NCI-H446 treated with DMSO at 0.1 percent for 48 hours (cell line): ENCODE measurements around the gene WNK2.

Source experiments
- DNase-seq: peaks from one replicate; lab custom pipeline; 2025; lab: John Stamatoyannopoulos, UW

WNK2 gene

DNA sequence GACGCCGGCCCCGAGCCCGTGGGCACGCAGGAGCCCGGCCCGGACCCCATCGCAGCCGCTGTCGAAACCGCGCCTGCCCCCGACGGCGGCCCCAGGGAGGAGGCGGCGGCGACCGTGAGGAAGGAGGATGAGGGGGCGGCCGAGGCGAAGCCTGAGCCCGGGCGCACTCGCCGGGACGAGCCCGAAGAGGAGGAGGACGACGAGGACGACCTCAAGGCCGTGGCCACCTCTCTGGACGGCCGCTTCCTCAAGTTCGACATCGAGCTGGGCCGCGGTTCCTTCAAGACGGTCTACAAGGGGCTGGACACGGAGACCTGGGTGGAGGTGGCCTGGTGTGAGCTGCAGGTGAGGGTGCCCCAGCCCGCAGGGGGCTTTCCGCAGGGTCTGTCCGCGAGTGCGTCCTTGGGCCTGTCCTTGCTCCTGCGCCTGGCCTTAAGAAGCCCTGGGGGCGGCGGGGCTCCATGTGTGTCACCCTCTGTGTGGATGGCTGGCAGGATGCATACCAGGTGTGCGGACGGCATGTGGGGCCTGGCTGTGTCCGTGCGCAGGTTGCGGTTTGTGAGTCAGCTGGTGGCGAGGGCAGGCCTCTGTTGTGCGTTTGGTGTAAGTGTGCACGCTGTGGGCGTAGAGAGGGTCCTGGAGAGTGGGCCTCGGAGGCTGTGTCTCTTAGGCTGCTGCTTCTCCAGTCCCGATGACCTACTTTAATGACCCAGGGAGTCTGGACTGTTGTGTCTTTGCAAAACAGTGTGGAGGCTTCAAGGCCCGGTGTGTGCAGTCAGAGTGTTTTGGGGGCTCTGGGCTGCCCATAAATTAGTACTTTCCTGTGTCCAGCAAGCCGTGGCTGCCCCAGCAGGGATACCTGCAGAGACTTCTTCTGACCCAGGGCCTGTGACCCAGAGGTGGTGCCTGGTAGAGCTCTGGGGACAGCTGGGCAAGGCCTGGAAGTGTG, 1.6 kb downstream of the WNK2 start:
- no peak for DNase-seq

DNA sequence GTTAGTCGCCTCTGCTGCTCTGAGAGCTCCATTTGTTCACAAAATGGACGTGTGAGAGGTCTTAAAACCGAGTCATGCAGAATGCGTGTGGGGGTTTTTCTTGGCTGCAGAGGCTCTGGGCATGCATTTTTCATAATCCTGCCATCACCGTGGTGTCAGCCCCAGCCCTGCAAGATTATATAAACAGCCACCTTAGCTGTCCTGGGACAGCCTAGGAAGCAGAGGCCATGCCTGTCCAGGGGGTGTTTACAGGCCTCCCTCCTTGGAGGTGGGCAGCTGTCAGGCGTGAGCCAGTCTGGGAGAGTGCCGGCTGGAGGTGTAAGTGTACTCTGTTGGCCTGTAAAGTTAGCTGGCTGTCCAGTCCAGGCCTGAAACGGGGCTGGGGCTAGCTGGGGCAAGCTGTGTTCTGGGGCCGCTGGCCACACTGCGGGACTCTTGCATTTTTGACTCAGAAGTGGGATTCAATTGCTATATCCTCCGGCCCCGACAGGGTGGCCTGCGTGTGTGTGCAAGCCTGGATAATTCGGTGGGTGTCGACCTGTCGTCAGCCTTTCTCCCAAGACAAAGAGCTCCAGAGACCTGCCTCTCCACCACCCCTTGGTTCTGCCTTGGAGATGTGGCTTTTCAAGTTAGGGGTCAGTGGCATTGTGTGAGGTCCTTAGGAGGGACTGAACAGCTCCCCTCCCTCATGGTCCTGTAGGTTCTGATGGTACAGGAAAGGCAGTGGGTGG, 2.4 kb downstream of the WNK2 start:
- DNase-seq: no peak

DNA sequence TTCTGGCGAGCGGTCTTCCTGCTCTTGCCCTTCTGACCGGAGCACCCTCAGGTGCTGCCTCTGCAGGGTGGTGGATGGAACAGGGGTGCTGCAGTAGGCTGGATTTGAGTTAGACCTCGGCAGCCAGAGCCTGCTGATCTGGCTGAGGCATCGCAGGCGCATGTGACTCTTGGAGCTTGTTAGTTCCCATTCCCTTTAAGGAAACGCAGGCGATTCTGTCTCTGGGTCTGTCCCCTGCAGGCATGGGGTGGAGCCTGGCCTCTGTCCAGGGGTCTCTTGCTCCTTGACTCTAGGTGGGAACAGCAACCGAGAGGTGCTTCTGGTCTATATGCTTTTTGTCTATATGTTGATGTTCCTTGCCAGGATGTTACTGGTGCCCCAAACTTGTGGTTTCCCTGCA, 3.1 kb downstream of the WNK2 start:
- no peak for DNase-seq

DNA sequence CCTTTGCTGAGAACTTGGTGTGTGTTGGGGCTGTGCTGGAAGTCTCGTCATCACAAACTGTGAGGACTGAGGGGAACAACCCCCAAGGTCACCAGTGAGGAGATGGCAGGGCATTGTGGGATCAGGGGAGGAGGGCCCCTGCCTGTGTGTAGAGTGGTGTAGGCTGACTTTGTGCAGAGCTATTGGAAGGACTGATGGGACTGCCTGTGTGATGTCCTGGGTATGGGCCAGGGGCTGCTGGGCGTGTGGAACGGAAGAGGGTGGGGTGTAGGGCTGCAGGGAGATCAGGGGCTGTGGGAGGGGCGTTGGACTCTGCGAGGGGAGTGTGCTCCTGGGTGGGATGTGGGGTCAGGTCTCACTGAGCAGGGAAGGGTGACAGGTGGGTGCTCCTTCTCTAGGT, 3.6 kb downstream of the WNK2 start:
- no peak for DNase-seq

DNA sequence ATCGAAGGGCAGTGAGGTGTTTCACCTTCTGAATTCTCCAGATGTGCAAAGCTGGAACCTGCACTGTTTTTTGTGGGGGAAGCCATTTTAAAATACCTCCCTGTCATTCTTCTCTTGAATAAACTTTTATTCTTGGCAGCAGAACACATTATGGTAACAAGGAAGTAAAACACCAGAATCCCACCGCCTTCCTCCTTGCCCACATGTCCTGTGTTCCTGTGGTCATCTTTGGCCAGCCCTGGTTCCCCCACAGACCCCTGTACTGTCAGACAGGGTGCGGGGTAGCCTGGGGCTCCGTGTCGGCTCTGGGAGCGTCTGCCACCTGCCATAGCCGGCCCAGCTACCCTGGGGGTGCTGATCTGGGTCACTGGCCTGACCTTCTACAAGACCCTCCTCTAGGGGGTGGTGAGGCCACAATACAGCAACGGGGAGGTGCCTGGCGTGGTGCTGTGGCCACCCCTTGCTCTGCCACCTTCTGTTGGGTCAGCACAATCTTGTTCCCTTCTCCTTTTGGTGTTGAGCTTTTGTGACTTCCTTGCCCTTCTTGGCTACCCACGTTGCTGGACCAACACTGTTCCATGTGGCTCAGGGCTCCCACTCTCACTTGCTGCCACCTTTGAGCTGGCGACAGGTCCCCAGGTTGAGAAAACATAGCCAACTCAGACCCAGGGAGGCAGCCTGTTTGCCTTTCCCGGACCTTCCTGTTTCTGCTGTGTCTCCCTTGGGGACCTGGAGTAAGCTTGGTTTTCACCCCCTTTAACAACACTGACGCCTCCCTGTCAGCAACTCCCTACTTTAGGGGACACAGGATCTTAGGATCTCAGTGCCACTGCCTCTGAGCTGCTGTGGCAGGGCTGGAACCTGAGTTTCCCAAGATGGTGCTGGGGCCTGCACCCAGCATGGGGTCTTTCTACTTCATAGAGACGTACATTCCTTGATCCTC, 4.8 kb downstream of the WNK2 start:
- DNase-seq: no peak

DNA sequence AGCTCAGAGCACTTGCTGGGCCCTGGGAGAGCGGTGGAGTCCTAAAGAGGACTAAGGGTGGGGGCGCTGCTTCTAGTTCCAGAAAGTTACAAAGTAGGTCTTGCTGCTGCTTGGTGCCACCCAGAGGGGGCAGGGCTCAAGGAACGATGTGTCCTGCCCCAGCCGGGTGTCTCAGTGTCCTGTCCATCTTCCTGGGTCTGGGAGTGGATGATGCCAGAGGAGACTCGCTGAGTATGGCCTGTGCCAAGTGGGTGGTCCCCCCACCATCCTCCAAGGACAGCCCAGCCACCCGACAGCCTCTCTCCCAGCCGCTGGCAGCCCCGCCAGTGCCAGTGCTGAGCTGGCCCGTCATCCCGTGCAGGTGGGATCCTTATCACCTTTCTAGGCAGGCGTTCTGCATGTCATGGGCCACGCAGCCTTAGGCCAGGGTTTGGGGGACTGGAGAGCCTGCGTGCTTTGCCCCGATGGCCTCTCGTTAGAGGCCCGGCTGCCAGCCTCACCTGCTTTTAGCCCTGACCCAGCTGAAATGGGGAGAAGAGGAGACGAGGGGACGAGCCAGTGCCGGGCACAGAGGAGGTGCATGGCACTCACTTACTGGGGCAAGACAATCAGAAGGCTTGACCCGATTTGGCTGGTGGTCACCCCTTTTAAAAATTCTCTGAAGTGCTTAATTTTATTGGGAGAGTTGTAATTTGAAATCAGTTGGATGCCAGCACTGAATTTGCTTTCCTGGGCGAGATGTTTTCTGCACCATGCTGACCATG, 5.6 kb downstream of the WNK2 start:
- DNase-seq: no peak

DNA sequence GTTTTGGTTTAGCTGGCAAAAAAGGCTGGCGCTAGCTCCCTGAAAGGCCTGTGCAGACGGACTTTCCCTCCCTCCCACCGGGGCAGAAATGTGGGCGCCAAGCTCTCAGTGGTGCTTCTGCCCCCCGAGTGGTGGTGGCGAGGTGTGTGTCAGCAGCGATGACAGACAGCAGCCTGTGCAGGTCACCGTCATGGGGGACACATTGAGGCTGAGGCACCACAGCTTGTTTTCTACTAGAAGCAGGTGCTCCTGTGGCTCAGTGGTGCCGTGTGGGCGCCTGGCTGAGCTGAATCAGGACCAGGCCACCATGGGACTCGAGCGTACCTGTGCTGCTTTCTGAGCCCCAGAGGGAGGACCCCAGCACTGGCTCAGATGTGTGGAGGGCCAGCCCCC, 6.2 kb downstream of the WNK2 start:
- no peak for DNase-seq

DNA sequence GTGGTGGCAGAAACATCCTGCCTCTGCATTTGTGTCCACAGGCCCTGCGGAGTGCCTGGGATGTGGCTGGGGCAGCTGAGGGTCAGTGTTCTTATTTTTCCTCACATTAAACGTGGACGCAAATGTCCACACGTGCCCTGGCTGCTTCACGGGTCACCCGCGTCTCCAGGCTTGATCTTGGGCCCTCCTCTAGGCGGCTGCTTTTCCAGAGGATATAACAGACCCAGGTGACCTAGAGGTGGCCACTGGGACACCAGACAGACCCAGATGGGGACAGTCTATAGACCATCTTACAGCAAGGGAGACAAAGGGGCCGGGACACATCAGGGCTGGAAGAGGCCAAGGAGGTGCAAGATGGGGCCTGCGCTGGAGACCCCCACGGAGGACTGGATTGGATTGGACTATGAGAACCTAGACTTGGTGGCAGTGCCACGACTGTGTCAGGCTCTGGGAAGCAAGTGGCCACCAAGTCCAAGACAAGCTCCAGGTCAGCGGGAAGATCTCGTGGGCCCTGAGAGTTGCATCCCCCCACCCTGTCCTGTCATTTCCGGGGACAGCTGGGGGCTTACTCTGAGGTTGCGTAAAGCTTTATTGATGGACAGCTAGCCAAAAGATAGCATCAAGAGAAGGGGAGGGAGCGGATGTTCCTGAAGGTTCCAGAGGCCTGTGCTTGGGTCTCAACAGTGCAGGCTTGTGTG, 6.9 kb downstream of the WNK2 start:
- DNase-seq: no peak

DNA sequence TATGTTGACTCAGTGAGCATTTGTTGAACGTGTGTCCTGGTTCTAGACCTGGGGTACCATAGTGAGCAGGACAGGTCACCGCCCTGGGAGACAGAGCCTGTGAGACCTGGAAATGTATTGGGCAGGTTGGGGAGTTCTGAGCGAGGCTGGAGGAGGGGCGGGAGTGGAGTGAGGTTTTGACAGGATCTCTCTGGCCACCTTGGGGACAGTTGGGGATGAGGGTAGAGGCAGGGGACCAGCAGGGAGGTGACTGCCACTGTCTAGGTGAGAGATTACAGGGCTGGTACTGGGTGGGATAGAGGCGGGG, 7.4 kb downstream of the WNK2 start:
- DNase-seq: no peak

DNA sequence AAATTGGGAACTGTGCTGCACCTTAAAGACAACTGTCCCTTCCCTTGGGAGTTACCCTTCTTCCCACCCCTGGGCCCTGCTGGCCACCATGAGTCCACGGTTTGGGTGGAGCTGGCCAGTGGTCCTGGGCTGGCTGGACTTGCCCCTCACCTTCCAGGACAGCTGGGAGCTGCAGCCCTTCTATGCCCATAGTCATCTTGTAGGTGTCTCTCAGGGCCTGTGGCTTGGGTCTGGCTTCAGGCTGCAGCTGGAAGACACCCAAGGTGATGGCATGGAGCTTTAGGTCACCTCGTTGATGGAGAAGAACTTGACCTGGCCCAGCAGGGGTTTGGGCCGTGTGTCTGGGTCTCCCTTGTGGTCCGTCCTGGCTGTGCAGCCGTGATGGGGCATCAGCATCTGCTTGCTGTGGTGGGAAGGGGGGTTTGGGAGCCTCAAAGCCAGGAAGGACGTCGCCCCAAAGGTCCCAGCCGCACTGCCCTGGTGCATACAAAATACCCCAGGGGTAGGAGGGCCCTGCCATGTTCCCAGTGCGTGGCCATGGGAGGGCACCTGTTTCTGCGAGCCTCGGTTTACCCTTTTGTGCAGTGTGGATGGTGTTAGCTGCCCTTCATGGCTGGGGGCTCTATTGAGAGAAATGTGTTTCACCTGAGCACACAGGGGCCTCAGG, 8.9 kb downstream of the WNK2 start:
- DNase-seq: no peak

DNA sequence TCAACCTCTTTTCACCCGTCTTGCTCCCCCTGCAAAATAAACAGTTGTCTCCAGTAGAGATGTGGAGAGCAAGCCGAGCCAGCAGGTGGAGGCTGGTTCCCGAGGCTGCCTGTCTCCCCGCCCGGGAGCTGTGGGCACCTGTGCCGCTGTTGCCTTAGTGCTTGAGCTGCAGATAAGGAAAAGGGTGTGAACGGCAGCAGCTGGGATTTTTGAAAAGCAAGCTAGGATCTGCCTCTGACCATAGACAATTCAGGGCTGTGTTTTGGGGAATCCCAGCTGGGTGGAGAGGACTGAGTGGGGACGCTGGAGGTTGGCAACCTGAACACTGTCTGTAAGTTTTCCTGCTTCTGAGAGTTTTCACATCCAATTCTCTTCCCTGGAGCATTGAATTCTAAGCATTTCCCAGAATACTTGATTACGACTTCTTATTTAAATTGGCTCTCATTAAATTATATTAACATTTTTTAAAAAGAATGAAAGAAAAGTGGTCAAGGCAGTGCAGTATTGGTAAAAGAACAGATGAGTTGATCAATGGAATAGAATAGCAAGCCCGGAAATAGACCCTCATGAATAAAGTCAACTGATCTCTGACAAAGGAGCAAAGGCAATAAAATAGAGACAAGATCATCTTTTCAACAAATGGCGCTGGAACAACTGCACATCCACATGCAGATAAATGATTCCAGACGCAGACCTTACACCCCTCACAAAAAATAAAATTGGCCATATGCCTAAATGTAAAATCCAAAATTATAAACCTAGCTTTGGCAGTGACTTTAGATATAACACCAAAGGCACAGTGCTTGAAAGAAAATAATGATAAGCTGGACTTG, 9.7 kb downstream of the WNK2 start:
- DNase-seq: no peak

DNA sequence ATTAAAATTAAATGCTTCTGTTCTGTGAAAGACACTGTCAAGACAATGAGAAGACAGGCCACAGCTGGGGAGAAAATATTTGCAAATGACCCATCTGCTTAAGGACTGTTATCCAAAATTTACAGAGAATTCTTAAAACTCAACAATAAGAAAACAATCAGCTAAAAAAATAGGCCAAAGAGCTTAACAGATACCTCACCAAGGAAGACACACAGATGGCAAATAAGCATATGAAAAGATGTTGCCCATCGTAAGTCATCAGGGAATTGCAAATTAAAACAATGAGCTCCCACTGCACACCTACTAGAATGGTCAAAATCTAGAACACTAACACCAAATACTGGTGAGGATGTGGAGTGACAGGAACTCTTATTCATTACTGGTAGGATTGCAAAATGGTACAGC, 10.3 kb downstream of the WNK2 start:
- DNase-seq: no peak

DNA sequence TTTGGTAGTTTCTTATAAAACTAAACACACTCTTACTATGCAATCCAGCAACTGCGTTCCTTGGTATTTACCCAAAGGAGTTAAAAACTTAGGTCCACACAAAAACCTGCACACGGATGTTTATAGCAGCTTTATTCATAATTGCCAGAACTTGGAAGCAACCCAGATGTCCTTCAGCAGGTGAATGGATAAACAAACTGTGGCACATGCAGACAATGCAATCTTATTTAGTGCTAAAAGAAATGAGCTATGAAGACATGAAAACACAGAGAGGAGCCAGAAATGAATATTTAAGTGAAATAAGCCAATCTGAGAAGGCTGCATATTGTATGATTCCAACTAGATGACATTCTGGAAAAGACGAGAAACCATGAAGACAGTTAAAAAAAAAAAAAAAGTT, 10.7 kb downstream of the WNK2 start:
- no peak for DNase-seq

DNA sequence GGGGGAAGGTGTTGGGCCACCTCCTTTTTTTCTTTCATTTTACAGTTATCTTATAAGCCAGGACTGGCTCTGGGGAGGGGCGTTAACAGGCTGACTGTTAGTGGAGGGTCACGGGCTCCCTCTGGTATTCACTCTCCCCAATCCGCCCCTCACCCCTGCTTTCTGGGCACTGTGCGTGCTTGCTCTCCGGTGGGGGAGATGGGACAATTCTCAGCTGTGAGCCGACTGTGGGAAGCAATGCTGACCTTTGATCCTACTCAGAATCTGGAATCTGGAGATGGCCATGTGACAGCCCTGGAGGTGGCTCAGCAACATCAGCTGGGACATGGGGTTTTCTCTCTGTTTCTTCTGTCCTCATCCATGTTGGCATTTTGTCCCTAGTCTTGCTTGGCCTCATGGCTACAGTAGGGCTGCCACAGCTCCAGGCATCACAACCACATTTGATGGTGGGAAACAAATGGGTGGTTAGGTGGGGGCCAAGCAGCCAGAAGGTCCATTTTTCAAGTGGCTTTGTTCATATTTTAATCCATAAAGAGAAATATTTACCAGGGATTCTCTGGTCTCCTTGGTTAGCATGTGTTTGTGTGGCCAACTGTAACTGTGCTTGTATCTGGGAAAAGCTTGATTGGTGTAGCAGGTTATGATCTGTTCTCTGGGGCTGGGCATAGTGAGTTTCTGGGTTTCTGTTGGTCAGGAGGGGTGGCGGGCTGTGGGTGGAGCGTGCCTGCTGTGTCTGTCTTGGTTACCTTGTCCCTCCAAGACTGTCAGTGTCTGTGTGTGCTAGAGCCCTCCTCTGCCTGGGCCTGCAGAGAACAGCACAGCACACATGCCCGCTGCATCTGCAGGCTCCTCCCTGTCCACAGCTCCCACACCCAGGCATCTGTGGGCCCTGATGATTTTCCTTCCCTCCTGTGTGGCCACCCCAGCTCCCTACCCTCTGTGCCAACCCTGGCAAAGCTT, 12.4 kb downstream of the WNK2 start:
- no peak for DNase-seq

DNA sequence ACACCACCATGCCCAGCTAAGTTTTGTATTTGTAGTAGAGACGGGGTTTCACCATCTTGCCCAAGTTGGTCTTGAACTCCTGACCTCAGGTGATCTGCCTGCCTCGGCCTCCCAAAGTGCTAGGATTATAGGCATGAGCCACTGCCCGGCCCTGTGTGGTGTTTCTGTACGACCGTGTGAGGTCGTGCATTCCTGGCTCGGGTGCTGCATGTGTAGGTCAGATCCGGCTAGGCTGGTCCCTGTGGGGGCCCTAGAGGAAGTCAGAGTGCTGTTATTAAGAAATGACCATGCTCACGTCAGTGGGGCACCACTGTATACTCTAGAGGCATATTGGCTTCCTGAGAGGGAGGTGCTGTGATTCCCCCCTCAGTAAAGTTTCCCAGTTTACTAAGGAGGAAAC, 13.7 kb downstream of the WNK2 start:
- DNase-seq: no peak

DNA sequence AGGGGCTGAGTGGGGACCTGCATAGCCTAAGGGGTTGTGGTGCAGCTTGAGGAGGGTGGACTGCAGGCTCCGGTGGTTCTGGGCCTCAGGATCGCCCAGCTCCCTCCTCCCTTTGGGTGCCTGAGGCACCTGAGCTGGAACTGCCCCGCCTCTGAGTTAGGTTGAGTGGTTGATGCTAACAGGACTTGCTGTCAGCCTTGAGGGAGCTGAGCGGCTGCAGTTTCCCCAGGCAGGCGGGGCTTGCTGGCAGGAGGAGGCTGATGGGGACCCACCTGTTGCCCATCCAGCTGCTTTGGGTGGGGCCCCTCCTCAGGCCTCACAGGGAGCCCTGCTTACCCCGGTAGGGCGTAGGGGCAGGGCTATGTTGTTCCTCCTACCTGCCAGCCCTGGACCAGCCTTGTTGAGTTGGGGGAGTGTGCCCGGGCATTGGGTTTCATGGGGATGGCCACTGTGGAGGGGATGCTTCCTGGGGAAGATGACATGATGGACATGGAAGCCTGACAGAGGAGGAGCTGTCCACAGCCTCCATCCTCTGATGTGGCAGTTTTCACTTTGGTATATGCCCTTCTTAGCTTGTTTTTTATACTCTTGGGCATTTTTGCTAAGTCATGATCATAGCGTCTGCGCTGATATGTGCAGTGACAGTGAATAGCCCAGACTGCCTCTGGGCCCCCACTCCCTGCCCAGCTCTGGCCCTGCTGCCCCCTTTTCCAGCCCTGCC, 14.3 kb downstream of the WNK2 start:
- DNase-seq: no peak

DNA sequence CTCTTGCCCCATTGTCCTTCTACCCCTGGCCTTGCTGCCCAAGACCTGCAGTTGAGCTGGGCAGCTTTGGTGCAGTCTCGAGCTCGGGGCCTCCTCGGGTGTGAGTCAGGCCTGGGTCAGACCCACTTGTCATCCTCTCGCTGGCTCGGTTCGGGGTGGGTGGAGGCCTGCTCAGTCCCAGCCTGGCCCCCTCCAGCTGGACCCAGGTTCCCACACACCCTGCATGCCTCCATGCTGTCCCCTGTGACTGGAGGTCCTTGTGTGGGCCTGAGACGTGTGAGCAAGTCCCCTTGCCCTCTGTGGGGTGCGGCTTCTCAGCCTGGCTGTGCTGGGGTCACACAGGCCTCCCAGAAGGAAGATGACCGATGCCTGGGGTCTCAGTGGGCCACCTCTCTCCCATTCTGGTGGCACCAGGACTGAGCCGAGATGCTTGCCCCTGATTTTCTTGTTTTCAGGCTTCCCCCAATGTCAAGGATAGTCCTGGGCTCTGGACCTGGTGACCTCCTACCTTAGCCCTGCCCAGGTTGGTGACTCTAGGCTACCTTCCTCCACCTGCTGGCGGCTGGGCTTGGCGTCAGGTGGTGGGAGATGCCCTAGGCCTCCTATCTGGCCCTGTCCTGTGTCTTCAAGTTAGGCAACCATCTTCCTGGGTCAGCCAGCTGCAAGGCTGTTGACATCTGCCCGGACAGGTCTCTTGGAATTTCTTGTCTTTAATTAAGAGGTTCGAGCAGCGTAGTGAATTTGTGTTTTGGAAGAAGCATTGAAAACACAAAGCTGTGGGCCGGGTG, 15.1 kb downstream of the WNK2 start:
- DNase-seq: no peak
